Measurements from ENCODE around the gene KHDC4. TPM values are rescaled to one million over a fixed set of nuclear protein-coding genes. Genes with fewer than 3 reads are reported as not detected.

KHDC4 gene
- total RNA-seq, 4 donors from 2014 or later: 28.8 to 139 (median 64.2) TPM

GRCh38 chr1:155864393-155864792 is 69.8 kb downstream of the KHDC4 start:
- intact Hi-C loops (cut with DNase I; ENCODE audit: low total_unique reads): no loop called here
- no peak for TF ChIP-seq POLR2A (IDR thresholded peaks at IDR 0.05)
- TF ChIP-seq, protein P1, sequence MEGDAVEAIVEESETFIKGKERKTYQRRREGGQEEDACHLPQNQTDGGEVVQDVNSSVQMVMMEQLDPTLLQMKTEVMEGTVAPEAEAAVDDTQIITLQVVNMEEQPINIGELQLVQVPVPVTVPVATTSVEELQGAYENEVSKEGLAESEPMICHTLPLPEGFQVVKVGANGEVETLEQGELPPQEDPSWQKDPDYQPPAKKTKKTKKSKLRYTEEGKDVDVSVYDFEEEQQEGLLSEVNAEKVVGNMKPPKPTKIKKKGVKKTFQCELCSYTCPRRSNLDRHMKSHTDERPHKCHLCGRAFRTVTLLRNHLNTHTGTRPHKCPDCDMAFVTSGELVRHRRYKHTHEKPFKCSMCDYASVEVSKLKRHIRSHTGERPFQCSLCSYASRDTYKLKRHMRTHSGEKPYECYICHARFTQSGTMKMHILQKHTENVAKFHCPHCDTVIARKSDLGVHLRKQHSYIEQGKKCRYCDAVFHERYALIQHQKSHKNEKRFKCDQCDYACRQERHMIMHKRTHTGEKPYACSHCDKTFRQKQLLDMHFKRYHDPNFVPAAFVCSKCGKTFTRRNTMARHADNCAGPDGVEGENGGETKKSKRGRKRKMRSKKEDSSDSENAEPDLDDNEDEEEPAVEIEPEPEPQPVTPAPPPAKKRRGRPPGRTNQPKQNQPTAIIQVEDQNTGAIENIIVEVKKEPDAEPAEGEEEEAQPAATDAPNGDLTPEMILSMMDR (IDR thresholded peaks at IDR 0.05): no peak

More at GRCh38 chr1:155864393-155864792, 69.8 kb downstream of the KHDC4 start:
- Histone ChIP-seq H3K27ac (no peak overlapping the region), H3K4me3 (no peak overlapping the region), H3K4me1 (no peaks in the 10 kb centered on the region), H3K36me3 (no peaks in the 10 kb centered on the region), H3K27me3 (no peaks in the 10 kb centered on the region), H3K9me3 (no peaks in the 10 kb centered on the region)
- DNase-seq: no peak

Small RNA genes lying within 50 kb of the gene (microRNA-seq; reads per million reads assigned to microRNA genes)
- gene MIR6738 (ENCODE audit: borderline microRNAs expressed, borderline replicate concordance): not detected

Small RNA genes lying within 50 kb of the gene (small RNA-seq; reads per million reads assigned to genes)
- gene MIR6738: not detected
- not detected for gene RF00015
- gene SCARNA4: not detected
- gene SNORA80E: 63.2 reads per million, percentile 93 among the genes with 10 or more reads in this experiment

Other genes starting within 250 kb of the KHDC4 start
- 1,000 to 10,000 TPM in 1 of 4 donors, 100 to 1,000 TPM in 2, 10 to 100 TPM in 1; 79.1 to 6,578 (median 156) TPM for gene YY1AP1, start 245.6 kb downstream of the KHDC4 start, total RNA-seq
- 100 to 1,000 TPM in 1 of 4 donors, 10 to 100 TPM in 3; 43.5 to 177 (median 69.6) TPM for gene DAP3, start 245.3 kb downstream of the KHDC4 start, total RNA-seq
- gene GON4L, start 77.2 kb downstream of the KHDC4 start, total RNA-seq: 10 to 100 TPM; 49.7 to 93.8 (median 51.9) TPM
- 10 to 100 TPM; 12.8 to 70.5 (median 24.3) TPM for gene SYT11, start 74.8 kb downstream of the KHDC4 start, total RNA-seq
- 10 to 100 TPM; 12.8 to 65.6 (median 41.8) TPM for gene RIT1, start 23.1 kb downstream of the KHDC4 start, total RNA-seq
- gene RXFP4, start 7.2 kb upstream of the KHDC4 start, total RNA-seq: not detected
- 100 to 1,000 TPM in 1 of 4 donors, 10 to 100 TPM in 3; 59.4 to 178 (median 72.8) TPM for gene ARHGEF2, start 44.1 kb upstream of the KHDC4 start, total RNA-seq
- gene SSR2, start 86.5 kb upstream of the KHDC4 start, total RNA-seq: 100 to 1,000 TPM in 3 of 4 donors, 10 to 100 TPM in 1; 97.6 to 474 (median 227) TPM
- gene UBQLN4, start 119.4 kb upstream of the KHDC4 start, total RNA-seq: 10 to 100 TPM in 2 of 4 donors, 1 to 10 TPM in 2; 2.6 to 47.0 (median 12.8) TPM
- 10 to 100 TPM; 17.3 to 97.6 (median 38.1) TPM for gene LAMTOR2, start 120.4 kb upstream of the KHDC4 start, total RNA-seq
- gene RAB25, start 126.7 kb upstream of the KHDC4 start, total RNA-seq: 1 to 10 TPM in 2 of 4 donors, not detected in 2; 5.0 to 5.5 TPM
- gene MEX3A, start 148.1 kb upstream of the KHDC4 start, total RNA-seq: 10 to 100 TPM in 1 of 4 donors, 1 to 10 TPM in 1, under 1 TPM in 2; 0.29 to 13.3 (median 2.0) TPM
- 100 to 1,000 TPM; 245 to 533 (median 373) TPM for gene LMNA, start 180.3 kb upstream of the KHDC4 start, total RNA-seq
- 1 to 10 TPM in 3 of 4 donors, not detected in 1; 3.1 to 8.2 (median 4.1) TPM for gene SEMA4A, start 219.2 kb upstream of the KHDC4 start, total RNA-seq

All from uterus (tissue), 4 donors.